Heart left ventricle (tissue), 13 donors: ENCODE results near the gene ELMOD3.

Experiments used
- POLR2A ChIP-seq, 2 donors: fragments of 450-650 bp; IDR thresholded peaks; one replicate each; pipeline ENCODE4 v1.6.1; 2017; ENCODE audit warnings: antibody characterized with exemption in 2 of 2, mild to moderate bottlenecking in 2 of 2, moderate library complexity in 2 of 2
- TF ChIP-seq, protein P1 (sequence below), 12 donors: fragments of 200-600 bp; sonication (generic) in 4 of 12; IDR thresholded peaks; one replicate each; pipeline versions ENCODE4 v1.5.0 to v1.8.0; 2018 to 2022; ENCODE audit warnings: antibody characterized with exemption in 12 of 12, mild to moderate bottlenecking in 5 of 12
- donor health status: ischemic (EF 13 %, LVEDD 7.1; RV severe dilation, severe dysfunction).
- donor health status: DM: no; HTN: yes; CAD: no.
- donor health status: DM: no; HTN: no; CAD: no.
- donor health status: ischemic (EF 25% LVEDD 6.9; RV normal size, moderate dysfunction).
- donor health status: ischemic (EF 25% LVEDD 5.7; RV mildly dilated, moderate dysfunction).
- donor health status: ischemic (EF 35%, LVEDD 5.7; RV mildly dilated, moderate dysfunction).
- donor health status: nonischemic (EF 11% LVEDD 7.7; RV severe dilation, severe dysfunction).
- donor health status: DM: yes; HTN: yes; CAD: no.
- donor health status: PGD.
- donor health status: ischemic (EF 29% LVEDD 5.4; RV normal size, mild dysfunction).
- donor health status: nonischemic (EF 23%, LVEDD 6.1; RV moderate dilation, normal function).

DNA sequence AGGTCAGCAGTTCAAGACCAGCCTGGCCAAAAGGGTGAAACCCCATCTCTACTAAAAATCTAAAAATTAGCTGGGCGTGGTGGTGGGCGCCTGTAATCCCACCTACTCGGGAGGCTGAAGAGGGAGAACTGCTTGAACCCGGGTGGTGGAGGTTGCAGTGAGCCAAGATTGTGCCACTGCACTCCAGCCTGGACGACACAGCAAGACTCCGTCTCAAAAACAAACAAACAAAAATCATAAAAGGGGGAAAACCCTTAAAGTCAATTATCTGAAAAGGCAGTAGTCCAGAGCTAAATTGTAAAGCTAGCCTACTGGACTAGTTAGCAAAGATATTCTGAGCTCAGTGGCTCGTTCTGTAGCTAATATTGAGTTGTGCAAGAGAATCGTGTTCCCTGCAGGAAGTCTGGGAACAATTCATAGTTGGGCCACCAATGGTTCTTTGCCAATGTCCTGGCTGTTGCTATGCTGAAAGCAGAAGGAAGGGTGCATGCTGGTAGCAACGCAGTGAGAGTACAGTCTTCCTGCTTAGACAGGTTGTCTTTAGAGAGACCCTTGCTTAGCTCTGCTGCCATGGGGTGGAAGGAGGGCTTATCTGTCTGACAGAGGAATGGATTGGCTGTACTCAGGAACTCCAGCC, 31.1 kb upstream of the ELMOD3 start:
- TF ChIP-seq POLR2A (IDR thresholded peaks at IDR 0.05), result no peak
- TF ChIP-seq, protein P1, sequence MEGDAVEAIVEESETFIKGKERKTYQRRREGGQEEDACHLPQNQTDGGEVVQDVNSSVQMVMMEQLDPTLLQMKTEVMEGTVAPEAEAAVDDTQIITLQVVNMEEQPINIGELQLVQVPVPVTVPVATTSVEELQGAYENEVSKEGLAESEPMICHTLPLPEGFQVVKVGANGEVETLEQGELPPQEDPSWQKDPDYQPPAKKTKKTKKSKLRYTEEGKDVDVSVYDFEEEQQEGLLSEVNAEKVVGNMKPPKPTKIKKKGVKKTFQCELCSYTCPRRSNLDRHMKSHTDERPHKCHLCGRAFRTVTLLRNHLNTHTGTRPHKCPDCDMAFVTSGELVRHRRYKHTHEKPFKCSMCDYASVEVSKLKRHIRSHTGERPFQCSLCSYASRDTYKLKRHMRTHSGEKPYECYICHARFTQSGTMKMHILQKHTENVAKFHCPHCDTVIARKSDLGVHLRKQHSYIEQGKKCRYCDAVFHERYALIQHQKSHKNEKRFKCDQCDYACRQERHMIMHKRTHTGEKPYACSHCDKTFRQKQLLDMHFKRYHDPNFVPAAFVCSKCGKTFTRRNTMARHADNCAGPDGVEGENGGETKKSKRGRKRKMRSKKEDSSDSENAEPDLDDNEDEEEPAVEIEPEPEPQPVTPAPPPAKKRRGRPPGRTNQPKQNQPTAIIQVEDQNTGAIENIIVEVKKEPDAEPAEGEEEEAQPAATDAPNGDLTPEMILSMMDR (IDR thresholded peaks at IDR 0.05), result no peak
